Measurements from ENCODE around the gene RAB8B.
A peak's percentile ranks its signal among the peaks of the same experiment; 100 is the strongest.

Gene RAB8B

GRCh38 chr15:63274427-63274826 lies 85.0 kb downstream of the RAB8B start:
- no peak for TF ChIP-seq CTCF (IDR thresholded peaks at IDR 0.05; ENCODE audit: low read depth, low read length)
- no peak overlapping the region for H3K4me3 ChIP-seq (replicated peaks in 1 of 2; ENCODE audit: low read depth in 2 of 2, low read length in 2 of 2)
- DNase-seq (ENCODE audit: low read depth in 2 of 2), result no peak

GRCh38 chr15:63276342-63277037 lies 87.1 kb downstream of the RAB8B start:
- DNase-seq (ENCODE audit: low read depth in 2 of 2), result no peak
- peak overlapping the region; percentile 56 to 80 for H3K4me3 ChIP-seq (replicated peaks in 1 of 2; ENCODE audit: low read depth in 2 of 2, low read length in 2 of 2)
- no peak for TF ChIP-seq CTCF (IDR thresholded peaks at IDR 0.05; ENCODE audit: low read depth, low read length)

- H3K4me3 ChIP-seq (replicated peaks in 1 of 2; ENCODE audit: low read depth in 2 of 2, low read length in 2 of 2), result peak within 1 kb of the TSS; percentile 79 to 80
- no peak for TF ChIP-seq CTCF (IDR thresholded peaks at IDR 0.05; ENCODE audit: low read depth, low read length)
- DNase-seq (ENCODE audit: low read depth in 2 of 2), result peak; percentile 56 to 76
Measured at GRCh38 chr15:63277038-63277892, 87.9 kb downstream of the RAB8B start, which contains the start of gene APH1B. Gene APH1B, plus strand, starts transcription at chr15:63277605. Its CDS starts 19 bp downstream, at chr15:63277624.

GRCh38 chr15:63277893-63278456 lies 88.6 kb downstream of the RAB8B start:
- TF ChIP-seq CTCF (IDR thresholded peaks at IDR 0.05; ENCODE audit: low read depth, low read length), result no peak
- DNase-seq (ENCODE audit: low read depth in 2 of 2), result no peak
- H3K4me3 ChIP-seq (replicated peaks in 1 of 2; ENCODE audit: low read depth in 2 of 2, low read length in 2 of 2), result peak overlapping the region; percentile 79 to 80

GRCh38 chr15:63283126-63283525 lies 93.7 kb downstream of the RAB8B start:
- DNase-seq (ENCODE audit: low read depth in 2 of 2), result no peak
- TF ChIP-seq CTCF (IDR thresholded peaks at IDR 0.05; ENCODE audit: low read depth, low read length), result no peak
- no peak overlapping the region for H3K4me3 ChIP-seq (replicated peaks in 1 of 2; ENCODE audit: low read depth in 2 of 2, low read length in 2 of 2)

- no peak for DNase-seq (ENCODE audit: low read depth in 2 of 2)
- no peak for TF ChIP-seq CTCF (IDR thresholded peaks at IDR 0.05; ENCODE audit: low read depth, low read length)
- H3K4me3 ChIP-seq (replicated peaks in 1 of 2; ENCODE audit: low read depth in 2 of 2, low read length in 2 of 2), result no peak overlapping the region
Measured at GRCh38 chr15:63284335-63284734, 94.9 kb downstream of the RAB8B start.

All from cardiac fibroblast (primary cell).